Ectodermal cell (in vitro differentiated cells): ENCODE results near the gene PIAS1.

Experiments used
- H3K27ac ChIP-seq: 2 replicates; pipeline ENCODE4 v1.7.0; 2013; ENCODE audit warnings: mild to moderate bottlenecking, low read depth, low read length; ENCODE audit not compliant: insufficient read depth, poor library complexity, severe bottlenecking
- H3K27me3 ChIP-seq: 2 replicates; pipeline ENCODE4 v1.7.0; 2013; ENCODE audit warnings: mild to moderate bottlenecking, low read length; ENCODE audit not compliant: insufficient read depth, control insufficient read depth, poor library complexity, severe bottlenecking
- H3K36me3 ChIP-seq: one replicate; pipeline ENCODE4 v1.7.0; 2013; ENCODE audit warnings: low read length; ENCODE audit not compliant: control insufficient read depth, insufficient read depth
- H3K4me1 ChIP-seq: one replicate; pipeline ENCODE4 v1.7.0; 2013; ENCODE audit warnings: low read length; ENCODE audit not compliant: control insufficient read depth, insufficient read depth
- H3K4me3 ChIP-seq: 2 replicates; pipeline ENCODE4 v1.7.0; 2013; ENCODE audit warnings: low read depth, low read length, control low read depth; ENCODE audit not compliant: insufficient read depth
- H3K9me3 ChIP-seq: 2 replicates; pipeline ENCODE4 v1.7.0; 2013; ENCODE audit warnings: mild to moderate bottlenecking, low read length, moderate library complexity; ENCODE audit not compliant: control insufficient read depth
- WGBS, 2 experiments: methylation state at CpG; one replicate each; pipeline ENCODE4 v1.1.7; 2013; ENCODE audit warnings: missing lambda C conversion rate in 2 of 2; 5-methylcytosine and 5-hydroxymethylcytosine counted together

Gene PIAS1

GRCh38 chr15:68239025-68239424, 184.9 kb downstream of the PIAS1 start:
- no peaks in the 10 kb centered on the region for H3K9me3 ChIP-seq
- no peaks in the 10 kb centered on the region for H3K36me3 ChIP-seq
- no peak overlapping the region for H3K4me3 ChIP-seq
- H3K4me1 ChIP-seq: peaks cover 2% of the 10 kb centered on the region
- no peak overlapping the region for H3K27ac ChIP-seq
- no peaks in the 10 kb centered on the region for H3K27me3 ChIP-seq

GRCh38 chr15:68241088-68241935, 187.2 kb downstream of the PIAS1 start:
- Histone ChIP-seq H3K36me3 (no peaks in the 10 kb centered on the region), H3K27me3 (no peaks in the 10 kb centered on the region), H3K4me3 (no peak overlapping the region), H3K9me3 (no peaks in the 10 kb centered on the region), H3K27ac (peak overlapping the region; percentile 47), H3K4me1 (no peaks in the 10 kb centered on the region)
- WGBS, 2 experiments: 77 to 81% methylated on average over 5 of the region's 5 CpGs
